ENCODE data around the gene SETD1A. TPM values are rescaled to one million over a fixed set of nuclear protein-coding genes. Genes with fewer than 3 reads are reported as not detected.
"Not testable (repeated sequence)": the region's sequence is repeated elsewhere in the genome, so short reads cannot be mapped to it uniquely, and the experiment has no call there.

The SETD1A gene
- total RNA-seq, 1 experiment from 2014 or later: 8.9 TPM

- Histone ChIP-seq H3K9me3 (replicated peaks) (no peaks in the 10 kb centered on the region), H3K4me1 (no peaks in the 10 kb centered on the region), H3K27me3 (no peaks in the 10 kb centered on the region), H3K4me3 (no peak overlapping the region), H3K36me3 (no peaks in the 10 kb centered on the region), H3K27ac (no peak overlapping the region)
- DNase-seq: no peak
These were observed 31.9 kb upstream of the SETD1A start for GRCh38 chr16:30925632-30925987.

- no peak for DNase-seq
- no peaks in the 10 kb centered on the region for H3K36me3 ChIP-seq
- no peak overlapping the region for H3K4me3 ChIP-seq
- no peak overlapping the region for H3K27ac ChIP-seq
- no peaks in the 10 kb centered on the region for H3K9me3 ChIP-seq (replicated peaks)
- H3K4me1 ChIP-seq: no peaks in the 10 kb centered on the region
- no peaks in the 10 kb centered on the region for H3K27me3 ChIP-seq
These were observed 31.4 kb upstream of the SETD1A start for GRCh38 chr16:30925995-30926811.

- no peak overlapping the region for H3K27ac ChIP-seq
- no peaks in the 10 kb centered on the region for H3K4me1 ChIP-seq
- no peak overlapping the region for H3K4me3 ChIP-seq
- peaks cover 3% of the 10 kb centered on the region; the same call in 1 of the 2 replicates for H3K36me3 ChIP-seq
- DNase-seq: no peak
- H3K9me3 ChIP-seq (replicated peaks): no peaks in the 10 kb centered on the region
- H3K27me3 ChIP-seq: no peaks in the 10 kb centered on the region
These were observed 30.4 kb upstream of the SETD1A start for GRCh38 chr16:30926937-30927788.

GRCh38 chr16:30927789-30928378 lies 29.7 kb upstream of the SETD1A start:
- no peaks in the 10 kb centered on the region for H3K27me3 ChIP-seq
- no peak overlapping the region for H3K27ac ChIP-seq
- DNase-seq: peak; percentile 79 to 82
- no peaks in the 10 kb centered on the region for H3K4me1 ChIP-seq
- no peaks in the 10 kb centered on the region for H3K9me3 ChIP-seq (replicated peaks)
- no peak overlapping the region for H3K4me3 ChIP-seq
- peaks cover 3% of the 10 kb centered on the region; the same call in 1 of the 2 replicates for H3K36me3 ChIP-seq

GRCh38 chr16:30928390-30928789 lies 29.2 kb upstream of the SETD1A start:
- H3K4me3 ChIP-seq: no peak overlapping the region
- no peak for DNase-seq
- H3K9me3 ChIP-seq (replicated peaks): no peaks in the 10 kb centered on the region
- peaks cover 7% of the 10 kb centered on the region; the same call in 1 of the 2 replicates for H3K36me3 ChIP-seq
- no peaks in the 10 kb centered on the region for H3K4me1 ChIP-seq
- no peak overlapping the region for H3K27ac ChIP-seq
- H3K27me3 ChIP-seq: no peaks in the 10 kb centered on the region

GRCh38 chr16:30929167-30929566 lies 28.4 kb upstream of the SETD1A start:
- H3K4me3 ChIP-seq: no peak overlapping the region
- H3K27ac ChIP-seq: no peak overlapping the region
- H3K27me3 ChIP-seq: no peaks in the 10 kb centered on the region
- no peaks in the 10 kb centered on the region for H3K9me3 ChIP-seq (replicated peaks)
- no peaks in the 10 kb centered on the region for H3K4me1 ChIP-seq
- no peak for DNase-seq
- peaks cover 8% of the 10 kb centered on the region; the same call in 1 of the 2 replicates for H3K36me3 ChIP-seq

- Histone ChIP-seq H3K4me1 (no peaks in the 10 kb centered on the region), H3K36me3 (peaks cover 8% of the 10 kb centered on the region; the same call in 1 of the 2 replicates), H3K27me3 (no peaks in the 10 kb centered on the region), H3K27ac (no peak overlapping the region), H3K9me3 (replicated peaks) (no peaks in the 10 kb centered on the region), H3K4me3 (no peak overlapping the region)
- no peak for DNase-seq
These were observed 27.4 kb upstream of the SETD1A start for GRCh38 chr16:30930160-30930571.

- Histone ChIP-seq H3K27ac (no peak overlapping the region), H3K4me1 (no peaks in the 10 kb centered on the region), H3K27me3 (no peaks in the 10 kb centered on the region), H3K4me3 (no peak overlapping the region), H3K36me3 (peaks cover 8% of the 10 kb centered on the region; the same call in 1 of the 2 replicates), H3K9me3 (replicated peaks) (no peaks in the 10 kb centered on the region)
- no peak for DNase-seq
These were observed 26.4 kb upstream of the SETD1A start for GRCh38 chr16:30931068-30931650.

GRCh38 chr16:30934827-30935557 lies 22.6 kb upstream of the SETD1A start:
- H3K9me3 ChIP-seq (replicated peaks): no peaks in the 10 kb centered on the region
- no peak overlapping the region for H3K4me3 ChIP-seq
- peak; percentile 59 to 66 for DNase-seq
- peaks cover 8% of the 10 kb centered on the region; the same call in 1 of the 2 replicates for H3K36me3 ChIP-seq
- no peaks in the 10 kb centered on the region for H3K27me3 ChIP-seq
- H3K27ac ChIP-seq: no peak overlapping the region
- no peaks in the 10 kb centered on the region for H3K4me1 ChIP-seq

- Histone ChIP-seq H3K4me1 (0 out of 2 replicates have a peak, but pooled peaks cover 3% of the 10 kb centered on the region), H3K27ac (no peak overlapping the region), H3K4me3 (no peak overlapping the region), H3K27me3 (no peaks in the 10 kb centered on the region), H3K9me3 (replicated peaks) (no peaks in the 10 kb centered on the region), H3K36me3 (peaks cover 15% of the 10 kb centered on the region; the same call in 1 of the 2 replicates)
- DNase-seq: no peak
These were observed 19.9 kb upstream of the SETD1A start for GRCh38 chr16:30937692-30938091.

GRCh38 chr16:30939571-30939970 lies 18.0 kb upstream of the SETD1A start:
- not testable (repeated sequence) for DNase-seq; H3K27ac ChIP-seq; H3K27me3 ChIP-seq; H3K4me1 ChIP-seq; H3K4me3 ChIP-seq; H3K9me3 ChIP-seq (replicated peaks)
- H3K36me3 ChIP-seq: peaks cover 21% of the 10 kb centered on the region

- peak; percentile 72 to 82 for DNase-seq
- H3K27ac ChIP-seq: no peak overlapping the region
- no peak overlapping the region for H3K4me3 ChIP-seq
- peaks cover 22% of the 10 kb centered on the region for H3K36me3 ChIP-seq
- H3K4me1 ChIP-seq: 0 out of 2 replicates have a peak, but pooled peaks cover 3% of the 10 kb centered on the region
- no peaks in the 10 kb centered on the region for H3K27me3 ChIP-seq
- no peaks in the 10 kb centered on the region for H3K9me3 ChIP-seq (replicated peaks)
These were observed 15.7 kb upstream of the SETD1A start for GRCh38 chr16:30941600-30942425.

GRCh38 chr16:30942426-30942806 lies 15.1 kb upstream of the SETD1A start:
- Histone ChIP-seq H3K4me1 (0 out of 2 replicates have a peak, but pooled peaks cover 3% of the 10 kb centered on the region), H3K4me3 (no peak overlapping the region), H3K27me3 (no peaks in the 10 kb centered on the region), H3K9me3 (replicated peaks) (no peaks in the 10 kb centered on the region), H3K36me3 (peaks cover 22% of the 10 kb centered on the region), H3K27ac (no peak overlapping the region)
- DNase-seq: no peak
